Gastrocnemius medialis (tissue), 4 donors: ENCODE results near the gene RSPH6A.

Experiments used
- CTCF ChIP-seq, 5 experiments: fragments of 450-650 bp in 3 of 5; fragments of 200-600 bp in 2 of 5; sonication (generic) in 2 of 5; IDR thresholded peaks in 4 of 5; conservative IDR thresholded peaks in 1 of 5; 1 replicate in 4 of 5; 2 replicates in 1 of 5; pipeline ENCODE4 v1.5.1; 2016 to 2019; ENCODE audit warnings: antibody characterized with exemption in 5 of 5, mild to moderate bottlenecking in 3 of 5, moderate library complexity in 3 of 5
- POLR2A ChIP-seq, 2 donors: fragments of 450-650 bp; IDR thresholded peaks; one replicate each; pipeline ENCODE4 v1.6.1; 2017; ENCODE audit warnings: antibody characterized with exemption in 2 of 2, mild to moderate bottlenecking in 2 of 2, moderate library complexity in 2 of 2

DNA sequence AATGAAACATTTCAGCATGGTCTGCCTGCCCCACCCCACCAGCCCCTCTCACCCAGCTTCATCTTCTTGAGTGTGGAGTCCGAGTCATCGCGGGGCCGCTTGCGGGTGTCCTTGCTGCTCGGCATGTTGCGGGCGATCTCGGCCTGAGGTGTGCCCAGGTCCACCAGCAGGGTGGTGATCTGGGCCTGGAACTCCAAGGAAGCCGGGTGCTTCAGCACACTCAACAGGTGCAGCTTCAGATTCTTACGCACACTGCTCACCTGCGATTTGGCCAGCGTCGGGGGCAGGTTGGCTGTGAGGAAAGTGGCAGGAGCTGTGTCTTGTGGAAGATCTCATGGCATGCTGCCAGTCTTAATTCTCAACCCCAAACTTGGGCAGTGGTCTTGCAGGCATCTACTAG, 27.1 kb upstream of the RSPH6A start:
- TF ChIP-seq CTCF (IDR thresholded peaks at IDR 0.05 in 4 of 5, conservative IDR thresholded peaks at IDR 0.05 in 1 of 5) (no peak), POLR2A (IDR thresholded peaks at IDR 0.05) (no peak)
